ENCODE data around the gene EPHA8.

EPHA8 gene

DNA sequence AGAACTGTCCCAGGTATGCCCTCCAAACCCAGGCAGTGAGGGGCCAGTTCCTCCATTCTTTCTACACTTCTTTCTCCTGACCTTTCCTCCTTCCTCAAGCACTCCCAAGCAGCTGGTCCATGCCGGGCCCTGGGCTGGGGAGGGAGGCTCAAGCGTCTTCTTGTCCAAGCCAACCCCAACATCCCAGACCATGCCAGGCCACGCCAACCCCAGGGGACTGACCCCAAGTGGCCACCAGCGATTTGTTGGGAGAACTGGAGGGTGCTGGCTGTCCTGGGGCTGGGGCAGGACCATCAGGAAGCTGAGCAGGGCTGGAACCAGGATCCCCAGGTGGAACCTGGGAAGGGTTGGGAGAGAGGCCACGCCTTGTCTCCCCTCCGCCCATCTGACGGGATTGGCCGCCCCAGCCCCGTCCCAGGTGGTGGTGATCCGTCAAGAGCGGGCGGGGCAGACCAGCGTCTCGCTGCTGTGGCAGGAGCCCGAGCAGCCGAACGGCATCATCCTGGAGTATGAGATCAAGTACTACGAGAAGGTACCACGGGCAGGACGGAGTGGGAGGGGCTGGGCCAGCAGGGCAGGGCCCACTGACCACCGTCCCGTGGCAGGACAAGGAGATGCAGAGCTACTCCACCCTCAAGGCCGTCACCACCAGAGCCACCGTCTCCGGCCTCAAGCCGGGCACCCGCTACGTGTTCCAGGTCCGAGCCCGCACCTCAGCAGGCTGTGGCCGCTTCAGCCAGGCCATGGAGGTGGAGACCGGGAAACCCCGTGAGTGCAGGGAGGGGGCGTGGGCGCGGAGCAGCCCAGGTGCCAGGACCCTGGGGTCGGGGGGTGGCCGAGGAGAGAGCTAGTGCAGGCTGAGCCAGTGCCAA lies 29.9 kb downstream of the EPHA8 start:
- no peak for DNase-seq (ENCODE audit: low read depth)

DNA sequence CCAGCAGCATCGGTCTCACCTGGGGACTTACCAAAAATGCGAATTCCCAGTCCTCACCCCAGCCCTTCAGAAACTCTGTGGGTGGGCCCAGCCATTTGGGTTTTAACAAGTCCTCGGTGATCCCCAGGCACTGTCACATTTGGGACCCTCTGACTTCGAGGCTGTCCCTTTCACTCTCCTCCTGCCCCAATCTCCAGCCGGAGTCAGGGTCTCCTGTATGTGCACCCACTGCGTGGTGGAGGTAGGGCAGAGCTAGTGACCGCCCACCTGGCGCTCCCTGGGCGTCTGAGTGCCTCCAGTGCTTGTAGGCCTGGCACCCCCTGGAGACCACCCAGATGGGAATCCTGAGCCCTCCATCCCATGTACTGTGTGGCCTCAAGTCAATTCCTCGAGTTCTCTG lies 31.1 kb downstream of the EPHA8 start:
- DNase-seq (ENCODE audit: low read depth), result no peak

DNA sequence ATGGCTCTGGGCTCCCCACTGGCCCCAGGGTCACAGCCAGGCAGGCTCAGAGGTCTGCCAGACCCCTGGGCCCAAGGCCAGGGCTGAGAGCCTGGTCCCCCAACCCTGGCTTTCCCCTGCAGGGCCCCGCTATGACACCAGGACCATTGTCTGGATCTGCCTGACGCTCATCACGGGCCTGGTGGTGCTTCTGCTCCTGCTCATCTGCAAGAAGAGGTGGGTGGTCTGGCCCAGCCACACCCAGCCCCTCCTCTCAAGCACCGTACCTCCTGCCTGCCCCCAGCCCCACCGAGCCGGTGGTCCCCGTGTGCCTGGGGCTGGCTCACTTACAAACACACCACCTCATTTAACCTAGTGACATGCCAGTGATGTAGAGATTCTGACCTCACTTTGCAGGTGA lies 31.8 kb downstream of the EPHA8 start:
- DNase-seq (ENCODE audit: low read depth), result no peak

DNA sequence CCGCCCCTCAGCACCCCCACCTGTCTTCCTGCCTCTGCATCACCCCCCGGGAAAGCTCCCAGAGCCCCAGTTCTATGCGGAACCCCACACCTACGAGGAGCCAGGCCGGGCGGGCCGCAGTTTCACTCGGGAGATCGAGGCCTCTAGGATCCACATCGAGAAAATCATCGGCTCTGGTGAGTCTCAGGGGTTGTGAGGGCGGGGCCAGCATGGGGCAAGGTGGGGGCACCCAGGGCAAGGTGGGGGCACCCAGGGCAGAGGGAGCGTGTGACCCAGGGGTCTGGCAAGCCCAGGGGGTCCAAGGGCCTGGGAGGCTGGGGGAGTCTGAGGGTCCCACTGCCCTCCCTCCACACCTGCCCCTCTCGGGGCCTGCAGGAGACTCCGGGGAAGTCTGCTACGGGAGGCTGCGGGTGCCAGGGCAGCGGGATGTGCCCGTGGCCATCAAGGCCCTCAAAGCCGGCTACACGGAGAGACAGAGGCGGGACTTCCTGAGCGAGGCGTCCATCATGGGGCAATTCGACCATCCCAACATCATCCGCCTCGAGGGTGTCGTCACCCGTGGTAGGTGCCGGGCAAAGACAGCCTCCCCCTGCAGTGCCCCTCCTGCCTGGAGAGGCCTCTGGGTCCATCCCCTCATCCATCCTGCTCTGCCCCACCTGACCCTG lies 34.1 kb downstream of the EPHA8 start:
- DNase-seq (ENCODE audit: low read depth), result no peak

DNA sequence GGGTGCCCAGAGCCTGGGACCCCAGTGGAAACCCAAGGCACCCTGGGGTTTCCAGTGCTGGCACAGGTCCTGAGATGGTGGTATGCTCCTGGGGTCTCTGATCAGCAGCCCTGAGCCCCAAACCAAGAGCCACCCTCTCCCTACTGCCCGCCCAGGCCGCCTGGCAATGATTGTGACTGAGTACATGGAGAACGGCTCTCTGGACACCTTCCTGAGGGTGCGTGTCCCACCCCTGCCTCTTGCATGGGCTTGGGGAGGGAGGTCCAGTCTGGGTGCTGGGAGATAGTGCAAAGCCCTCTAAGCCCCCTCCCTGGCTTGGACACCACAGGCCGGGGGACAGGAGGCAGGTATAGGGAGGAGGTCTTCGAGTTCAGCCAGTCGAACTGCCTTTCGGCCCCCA lies 34.7 kb downstream of the EPHA8 start:
- no peak for DNase-seq (ENCODE audit: low read depth)

DNA sequence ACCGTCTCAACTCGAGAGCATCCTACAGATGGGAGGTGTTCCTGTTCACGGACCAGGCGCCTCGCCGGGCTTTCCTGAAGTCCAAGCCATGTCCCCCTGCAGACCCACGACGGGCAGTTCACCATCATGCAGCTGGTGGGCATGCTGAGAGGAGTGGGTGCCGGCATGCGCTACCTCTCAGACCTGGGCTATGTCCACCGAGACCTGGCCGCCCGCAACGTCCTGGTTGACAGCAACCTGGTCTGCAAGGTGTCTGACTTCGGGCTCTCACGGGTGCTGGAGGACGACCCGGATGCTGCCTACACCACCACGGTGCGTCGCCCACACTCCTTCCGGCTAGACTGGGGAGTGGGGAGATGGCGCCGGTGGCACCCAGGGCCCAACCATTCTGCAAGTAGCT lies 35.4 kb downstream of the EPHA8 start:
- no peak for DNase-seq (ENCODE audit: low read depth)

GRCh38 chr1:22600071-22600816 lies 37.0 kb downstream of the EPHA8 start:
- no peak for DNase-seq (ENCODE audit: low read depth)

GRCh38 chr1:22600817-22601605 lies 37.7 kb downstream of the EPHA8 start:
- no peak for DNase-seq (ENCODE audit: low read depth)

DNA sequence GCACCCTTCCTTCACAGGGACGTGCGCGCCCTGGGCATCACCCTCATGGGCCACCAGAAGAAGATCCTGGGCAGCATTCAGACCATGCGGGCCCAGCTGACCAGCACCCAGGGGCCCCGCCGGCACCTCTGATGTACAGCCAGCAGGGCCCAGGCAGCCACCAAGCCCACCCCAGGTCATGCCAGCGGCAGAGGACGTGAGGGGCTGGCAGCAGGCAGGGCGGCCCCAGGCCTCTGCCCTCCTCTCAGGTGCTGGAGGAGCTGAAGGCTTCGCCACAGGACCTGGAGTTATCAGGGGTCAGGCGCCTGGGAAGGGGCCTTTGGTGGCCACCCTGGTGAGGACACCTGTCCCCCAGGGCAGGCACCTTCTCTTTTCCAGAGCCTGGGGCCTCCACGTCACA lies 38.3 kb downstream of the EPHA8 start:
- DNase-seq (ENCODE audit: low read depth), result no peak

DNA sequence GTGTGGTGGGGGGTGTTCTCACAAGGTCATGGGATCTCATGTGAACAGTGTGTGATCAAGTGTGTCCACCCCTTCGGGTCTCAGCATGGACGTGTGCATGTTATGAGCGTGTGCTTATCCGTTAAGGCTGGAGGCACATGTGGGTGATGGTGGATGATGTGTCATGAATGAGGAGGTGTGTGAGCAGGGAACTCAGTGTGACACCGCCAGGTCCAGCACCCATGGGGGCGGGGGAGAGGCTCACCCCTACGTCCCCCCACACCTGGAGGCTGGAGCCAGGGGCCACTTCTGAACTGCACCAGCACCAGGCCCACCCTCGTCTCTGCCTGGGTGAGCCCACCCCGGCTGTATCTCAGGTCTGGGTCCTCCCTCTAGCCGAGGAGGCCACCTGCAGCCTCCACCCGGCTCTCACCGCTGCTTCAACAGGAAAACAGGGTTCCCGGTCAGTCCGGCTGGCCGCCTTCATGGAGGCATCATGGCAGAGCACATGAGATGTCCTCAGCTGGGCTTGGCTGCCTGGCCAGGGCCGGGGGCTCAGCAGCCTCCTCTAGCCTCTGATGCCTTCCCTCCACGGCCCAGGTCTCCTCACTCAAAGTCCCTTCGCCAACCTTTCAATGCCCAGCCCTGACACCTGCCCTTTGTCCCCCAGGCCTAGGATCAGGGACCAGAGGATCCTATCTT lies 38.9 kb downstream of the EPHA8 start:
- DNase-seq (ENCODE audit: low read depth), result no peak

- no peak for DNase-seq (ENCODE audit: low read depth)
These were observed 42.9 kb downstream of the EPHA8 start for GRCh38 chr1:22606161-22606560.

DNA sequence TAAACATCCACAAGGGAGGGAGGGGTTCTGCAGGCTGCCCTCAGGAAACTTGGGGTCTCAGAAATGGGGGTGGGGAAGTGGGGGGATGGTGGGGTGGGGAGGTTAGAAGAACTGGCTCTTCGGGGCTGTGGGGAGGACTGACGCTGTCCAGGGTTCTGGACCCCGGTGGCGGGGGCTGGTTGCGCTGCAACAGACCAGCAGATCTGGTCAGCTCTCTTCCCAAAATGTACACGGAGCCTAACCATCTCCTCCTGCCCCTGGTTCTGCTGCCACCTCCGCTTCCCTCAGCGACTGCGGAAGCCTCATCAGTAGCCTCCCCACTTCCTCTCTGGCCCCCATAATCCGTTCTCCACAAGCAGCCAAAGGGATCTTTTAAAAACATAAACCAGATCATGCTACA lies 43.9 kb downstream of the EPHA8 start:
- DNase-seq (ENCODE audit: low read depth), result no peak

- no peak for DNase-seq (ENCODE audit: low read depth)
These were observed 45.1 kb downstream of the EPHA8 start for GRCh38 chr1:22608361-22608760.

DNA sequence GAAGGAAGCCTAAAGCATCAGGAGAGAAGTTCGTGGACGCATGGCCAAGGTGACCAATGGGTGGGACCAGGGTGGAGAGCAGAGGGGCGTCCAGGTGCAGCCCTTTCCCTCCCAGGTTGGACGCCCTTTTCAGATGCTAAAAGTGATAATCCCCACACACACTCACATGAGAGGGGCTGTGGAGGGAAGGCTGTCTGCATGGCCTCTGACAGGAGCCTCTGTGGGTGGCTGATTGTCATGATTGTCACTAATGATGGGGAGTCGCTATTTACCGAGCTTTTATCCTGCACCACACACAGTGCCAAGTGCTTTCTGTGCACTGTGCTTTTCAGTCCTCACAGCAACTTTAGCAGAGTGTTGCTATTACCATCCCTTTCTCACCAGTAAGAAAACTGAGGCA lies 46.0 kb downstream of the EPHA8 start:
- DNase-seq (ENCODE audit: low read depth), result no peak

DNA sequence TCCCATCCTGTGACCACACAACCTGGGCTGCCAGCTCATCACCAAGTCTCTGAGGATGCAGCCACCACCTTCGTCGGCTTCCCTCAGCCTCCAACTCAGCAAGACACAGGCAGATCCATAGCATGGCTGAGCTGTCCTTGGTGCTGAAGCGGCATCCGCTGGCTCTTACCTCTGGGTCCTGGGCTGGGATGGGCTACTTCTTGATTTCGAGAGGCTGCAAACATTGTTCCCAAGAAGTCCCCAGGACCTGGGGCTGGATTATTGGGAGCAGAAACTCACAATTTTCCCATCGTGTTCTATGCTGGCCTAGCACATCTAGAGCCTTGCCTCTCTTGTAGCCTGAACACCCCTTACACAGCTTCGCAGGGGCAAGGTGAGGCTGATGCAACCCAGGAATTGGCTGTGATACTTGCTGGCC lies 48.2 kb downstream of the EPHA8 start:
- no peak for DNase-seq (ENCODE audit: low read depth)

- no peak for DNase-seq (ENCODE audit: low read depth)
These were observed 49.6 kb downstream of the EPHA8 start for GRCh38 chr1:22612671-22613571.

DNA sequence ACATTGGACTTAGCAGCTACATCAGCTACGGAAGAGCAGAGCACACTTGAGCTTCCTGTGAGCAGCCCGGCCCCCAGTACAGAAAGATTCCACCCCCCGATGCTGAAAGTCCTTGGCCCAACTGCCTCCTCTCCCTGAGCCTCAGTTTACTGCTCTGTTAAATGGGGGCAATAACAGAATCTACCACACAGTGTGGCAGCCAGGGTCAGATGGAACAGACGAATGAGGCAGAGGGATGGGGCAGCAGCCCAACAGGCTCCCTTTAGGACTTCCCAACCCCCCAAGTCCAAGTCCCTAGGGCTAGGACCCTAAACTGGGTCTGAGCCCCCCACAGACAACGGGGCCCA lies 50.3 kb downstream of the EPHA8 start:
- DNase-seq (ENCODE audit: low read depth), result no peak

DNA sequence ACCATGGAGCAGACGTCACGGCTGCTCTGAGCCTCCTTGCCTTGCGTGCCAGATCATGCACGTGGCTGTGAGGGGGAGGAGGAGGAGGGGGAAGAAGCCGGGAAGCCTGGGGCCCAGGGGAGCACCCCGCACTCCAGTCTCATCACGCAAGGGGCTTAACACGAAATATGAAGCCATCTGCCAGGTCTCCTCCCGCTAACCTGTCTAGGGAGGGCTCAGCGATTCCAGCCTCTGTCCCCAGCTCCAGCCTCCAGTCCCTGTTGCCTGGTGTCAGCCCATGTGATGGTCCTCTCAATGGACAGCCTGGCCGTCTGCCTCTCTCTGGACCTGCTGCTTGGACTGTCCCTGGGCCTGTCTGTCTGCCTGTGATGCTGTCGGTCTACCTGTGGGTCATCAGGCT lies 50.7 kb downstream of the EPHA8 start:
- no peak for DNase-seq (ENCODE audit: low read depth)

GRCh38 chr1:22615886-22616285 lies 52.6 kb downstream of the EPHA8 start:
- no peak for DNase-seq (ENCODE audit: low read depth)

DNA sequence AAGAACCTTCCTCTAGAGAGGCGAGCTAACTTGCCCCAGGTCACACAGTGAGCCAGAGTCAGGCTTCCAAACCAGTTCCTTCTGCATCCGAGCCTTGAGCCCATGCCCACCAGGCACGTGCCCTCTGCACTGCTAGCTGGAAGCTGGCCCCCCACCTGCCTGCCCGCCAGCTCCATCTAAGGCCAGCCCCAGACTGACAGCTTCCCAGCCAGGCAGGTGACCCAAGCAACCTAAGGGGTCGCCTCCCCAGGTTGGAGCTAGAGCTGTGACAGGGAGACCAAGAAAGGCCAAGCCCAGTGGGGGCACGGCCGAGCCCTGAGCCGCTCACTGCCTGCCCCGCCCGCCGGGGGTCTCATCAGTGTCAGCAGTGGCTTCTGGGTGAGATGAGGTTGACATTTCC lies 53.3 kb downstream of the EPHA8 start:
- no peak for DNase-seq (ENCODE audit: low read depth)

DNA sequence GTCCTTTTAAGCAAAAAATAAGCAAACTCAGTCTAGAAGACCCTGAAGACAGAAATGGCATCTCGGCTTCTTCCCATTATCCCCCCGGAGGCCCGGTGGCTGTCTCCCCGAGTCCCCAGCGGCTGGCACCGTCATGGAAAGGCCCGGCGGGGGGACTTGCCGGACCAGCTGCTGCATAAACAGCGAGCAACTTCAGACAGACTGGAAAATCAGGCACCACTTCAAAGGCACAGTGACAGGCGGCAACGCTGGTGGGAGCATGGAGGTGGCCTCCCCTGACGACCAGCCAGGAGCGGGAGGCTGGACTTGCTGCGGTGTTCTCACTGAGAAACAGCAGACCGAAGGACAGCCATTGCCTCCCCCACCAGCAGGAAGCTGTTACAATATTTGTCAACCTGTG lies 54.8 kb downstream of the EPHA8 start:
- no peak for DNase-seq (ENCODE audit: low read depth)
